ENCODE data around the gene RNLS. TPM values are rescaled to one million over a fixed set of nuclear protein-coding genes. Genes with fewer than 3 reads are reported as not detected.

RNLS gene
- total RNA-seq, 4 donors from 2014 or later, result 7.8 to 37.2 (median 26.2) TPM

DNA sequence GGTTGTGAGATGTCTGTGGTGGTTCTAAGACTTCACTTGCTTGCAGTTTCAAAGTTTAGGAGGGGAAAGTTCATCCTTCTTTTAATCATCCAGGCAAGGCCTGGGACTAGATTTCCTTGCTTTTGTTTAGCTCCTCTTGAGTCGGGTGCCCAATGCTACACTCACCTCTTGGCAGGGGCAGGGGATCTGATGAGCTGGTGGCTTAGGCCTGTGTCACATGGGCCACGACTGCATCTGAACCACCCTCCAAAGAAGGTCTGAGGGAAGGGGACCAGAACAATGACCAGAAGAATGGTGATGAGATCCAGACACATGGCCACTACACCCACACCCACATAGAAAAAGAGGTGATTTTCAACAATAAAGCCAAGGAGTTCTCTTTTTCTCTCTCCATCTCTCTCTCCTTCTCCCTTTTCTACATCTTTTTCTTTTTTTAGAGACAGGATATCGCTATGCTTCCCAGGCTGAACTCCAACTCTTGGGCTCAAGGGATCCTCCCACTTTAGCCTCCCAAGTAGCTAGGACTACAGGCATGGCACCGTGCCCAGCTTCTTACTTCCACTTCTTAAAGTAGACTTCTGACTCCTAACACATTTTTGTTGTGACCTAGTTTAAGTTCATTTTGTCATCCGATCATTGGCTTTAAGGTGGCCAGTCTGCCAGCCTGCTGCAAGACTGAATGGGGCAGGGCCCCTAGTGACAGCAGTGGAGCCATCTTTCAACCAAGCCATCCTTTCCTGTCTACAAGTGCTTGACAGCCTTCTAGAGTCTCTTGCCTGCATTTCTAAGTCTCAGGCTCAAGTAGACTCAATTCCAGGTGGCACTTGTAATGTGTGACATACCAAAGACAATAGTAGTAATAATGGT, 350.9 kb downstream of the RNLS start:
- Histone ChIP-seq H3K27ac (peak overlapping the region; percentile 55 to 89 (median 69)), H3K36me3 (no peaks in the 10 kb centered on the region), H3K9me3 (no peaks in the 10 kb centered on the region), H3K4me3 (no peak overlapping the region), H3K4me1 (peaks cover 0 to 66% (median 18%) of the 10 kb centered on the region in 4 donors), H3K27me3 (no peaks in the 10 kb centered on the region)
- peak in 1 of 2 donors; percentile 13 for TF ChIP-seq EP300 (IDR thresholded peaks at IDR 0.05)
- TF ChIP-seq, protein P1, sequence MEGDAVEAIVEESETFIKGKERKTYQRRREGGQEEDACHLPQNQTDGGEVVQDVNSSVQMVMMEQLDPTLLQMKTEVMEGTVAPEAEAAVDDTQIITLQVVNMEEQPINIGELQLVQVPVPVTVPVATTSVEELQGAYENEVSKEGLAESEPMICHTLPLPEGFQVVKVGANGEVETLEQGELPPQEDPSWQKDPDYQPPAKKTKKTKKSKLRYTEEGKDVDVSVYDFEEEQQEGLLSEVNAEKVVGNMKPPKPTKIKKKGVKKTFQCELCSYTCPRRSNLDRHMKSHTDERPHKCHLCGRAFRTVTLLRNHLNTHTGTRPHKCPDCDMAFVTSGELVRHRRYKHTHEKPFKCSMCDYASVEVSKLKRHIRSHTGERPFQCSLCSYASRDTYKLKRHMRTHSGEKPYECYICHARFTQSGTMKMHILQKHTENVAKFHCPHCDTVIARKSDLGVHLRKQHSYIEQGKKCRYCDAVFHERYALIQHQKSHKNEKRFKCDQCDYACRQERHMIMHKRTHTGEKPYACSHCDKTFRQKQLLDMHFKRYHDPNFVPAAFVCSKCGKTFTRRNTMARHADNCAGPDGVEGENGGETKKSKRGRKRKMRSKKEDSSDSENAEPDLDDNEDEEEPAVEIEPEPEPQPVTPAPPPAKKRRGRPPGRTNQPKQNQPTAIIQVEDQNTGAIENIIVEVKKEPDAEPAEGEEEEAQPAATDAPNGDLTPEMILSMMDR (IDR thresholded peaks at IDR 0.05), result no peak
- no peak for TF ChIP-seq POLR2A (IDR thresholded peaks at IDR 0.05)
- WGBS, 2 donors, result 26 to 30% methylated on average over 5 of the region's 5 CpGs
- DNase-seq (ENCODE audit: low spot score in 2 of 2), result peak; percentile 81 to 84

DNA sequence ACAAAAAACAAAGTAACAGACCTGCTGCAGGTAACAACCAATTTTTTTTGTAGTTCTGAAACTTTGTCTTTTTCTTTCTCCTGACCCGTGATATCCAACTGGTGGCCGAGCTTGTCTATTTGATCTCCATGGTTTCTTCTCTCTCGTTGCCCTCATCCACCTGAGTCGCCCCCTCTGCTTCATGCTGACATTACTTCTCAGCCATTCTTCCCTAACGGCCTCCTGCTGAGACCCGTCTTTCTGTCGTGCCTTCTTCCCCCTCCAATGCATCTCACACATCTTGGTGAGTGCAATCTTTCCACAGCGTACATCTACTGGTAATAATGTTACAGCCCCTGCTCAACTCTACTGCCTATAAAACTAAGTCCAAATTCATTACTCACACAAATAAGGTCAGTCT, 352.9 kb downstream of the RNLS start:
- TF ChIP-seq POLR2A (IDR thresholded peaks at IDR 0.05) (no peak), EP300 (IDR thresholded peaks at IDR 0.05) (no peak)
- TF ChIP-seq, protein P1 (IDR thresholded peaks at IDR 0.05), result no peak
- Histone ChIP-seq H3K9me3 (no peaks in the 10 kb centered on the region), H3K4me1 (peaks cover 0 to 68% (median 19%) of the 10 kb centered on the region in 4 donors), H3K27ac (no peak overlapping the region), H3K27me3 (no peaks in the 10 kb centered on the region), H3K36me3 (no peaks in the 10 kb centered on the region), H3K4me3 (no peak overlapping the region)
- DNase-seq (ENCODE audit: low spot score in 2 of 2), result no peak
- WGBS, 2 donors, result 79 to 96% methylated on average over 8 of the region's 8 CpGs

DNA sequence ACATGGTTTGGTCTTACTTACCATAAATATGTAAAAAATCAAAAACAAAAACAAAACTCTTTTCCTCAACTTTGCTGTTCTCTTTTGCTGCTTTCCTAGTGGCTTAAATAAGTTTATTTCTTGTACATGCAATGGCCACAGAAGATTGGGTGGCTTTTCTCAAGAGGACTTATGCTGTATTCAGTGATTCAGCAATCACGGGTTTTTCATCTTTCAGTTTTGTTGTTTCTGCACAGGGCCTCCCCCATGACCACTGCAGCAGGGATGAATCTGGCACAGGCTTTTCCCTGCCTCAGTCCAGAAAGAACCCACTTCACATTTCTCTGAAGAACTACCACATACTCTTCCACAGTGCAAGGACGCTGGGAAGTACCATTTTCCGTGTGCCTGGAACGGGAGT, 355.0 kb downstream of the RNLS start:
- no peak overlapping the region for H3K4me3 ChIP-seq
- H3K4me1 ChIP-seq, result peaks cover 0 to 51% (median 14%) of the 10 kb centered on the region in 4 donors
- H3K27ac ChIP-seq, result peak overlapping the region; percentile 16 to 78 (median 51)
- H3K36me3 ChIP-seq, result no peaks in the 10 kb centered on the region
- WGBS, 2 donors, result 83% methylated on average over 4 of the region's 4 CpGs
- no peak for TF ChIP-seq POLR2A (IDR thresholded peaks at IDR 0.05)
- TF ChIP-seq EP300 (IDR thresholded peaks at IDR 0.05), result no peak
- TF ChIP-seq, protein P1 (IDR thresholded peaks at IDR 0.05), result no peak
- DNase-seq (ENCODE audit: low spot score in 2 of 2), result no peak
- H3K9me3 ChIP-seq, result no peaks in the 10 kb centered on the region
- H3K27me3 ChIP-seq, result no peaks in the 10 kb centered on the region

DNA sequence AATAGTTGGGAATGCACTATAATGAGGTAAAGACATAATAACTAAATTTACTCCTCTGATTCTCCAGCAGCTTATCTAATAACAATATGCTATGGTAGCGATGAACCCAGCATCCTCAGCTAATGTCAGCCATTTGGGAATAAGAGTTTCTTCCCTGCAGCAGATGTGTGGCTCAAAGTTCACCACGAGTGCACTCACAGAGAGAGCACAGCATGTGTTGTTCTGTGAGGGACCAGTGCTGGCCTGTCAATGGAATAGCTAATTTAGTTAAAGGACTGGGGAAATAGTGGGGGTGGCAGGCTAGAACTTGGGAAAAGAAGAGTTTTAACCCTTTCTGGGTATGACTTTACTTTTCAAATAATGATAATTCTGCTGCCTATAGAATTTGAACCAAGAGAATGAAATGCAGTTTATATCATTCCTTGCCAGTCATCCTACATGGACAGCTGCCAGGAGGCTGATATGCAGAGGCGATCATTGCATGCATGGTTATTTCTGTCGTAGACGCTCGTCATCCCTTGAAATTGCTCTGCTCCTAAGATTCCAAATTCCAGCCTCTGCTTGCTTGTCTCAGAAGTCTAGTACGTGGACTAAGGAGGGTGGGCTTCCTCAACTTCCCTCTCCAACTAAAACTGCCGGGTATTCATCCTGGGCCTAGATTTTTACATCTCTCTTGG, 355.6 kb downstream of the RNLS start:
- peaks cover 0 to 45% (median 14%) of the 10 kb centered on the region in 4 donors for H3K4me1 ChIP-seq
- H3K4me3 ChIP-seq, result no peak overlapping the region
- TF ChIP-seq, protein P1 (IDR thresholded peaks at IDR 0.05), result no peak
- TF ChIP-seq POLR2A (IDR thresholded peaks at IDR 0.05) (no peak), EP300 (IDR thresholded peaks at IDR 0.05) (peak in 1 of 2 donors; percentile 54)
- DNase-seq (ENCODE audit: low spot score in 2 of 2), result peak; percentile 23 to 34
- no peaks in the 10 kb centered on the region for H3K27me3 ChIP-seq
- H3K27ac ChIP-seq, result peak overlapping the region; percentile 16 to 78 (median 51)
- WGBS, 2 donors, result 38 to 41% methylated on average over 8 of the region's 8 CpGs
- no peaks in the 10 kb centered on the region for H3K36me3 ChIP-seq
- no peaks in the 10 kb centered on the region for H3K9me3 ChIP-seq

DNA sequence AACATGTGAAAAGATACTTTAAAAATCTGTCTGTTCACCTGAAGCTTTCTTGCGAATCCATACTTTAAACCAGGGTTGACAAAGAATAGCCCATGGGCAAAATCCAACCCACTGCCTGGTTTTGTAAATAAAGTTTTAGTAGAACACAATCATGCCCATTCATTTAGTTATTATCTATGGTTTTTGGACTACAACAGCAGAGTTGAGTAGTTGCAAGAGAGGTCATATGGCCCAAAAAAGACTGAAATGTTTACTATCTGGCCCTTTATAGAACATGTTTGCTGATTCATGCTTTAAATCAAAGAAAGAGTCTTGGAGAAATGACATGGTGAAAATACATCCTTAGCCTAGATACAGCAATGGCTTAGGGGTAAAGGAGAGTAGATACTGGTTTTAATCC, 356.2 kb downstream of the RNLS start:
- H3K36me3 ChIP-seq, result no peaks in the 10 kb centered on the region
- no peak for DNase-seq (ENCODE audit: low spot score in 2 of 2)
- no peaks in the 10 kb centered on the region for H3K9me3 ChIP-seq
- WGBS, 2 donors, result 67 to 76% methylated on average over 1 of the region's 1 CpG
- no peaks in the 10 kb centered on the region for H3K27me3 ChIP-seq
- TF ChIP-seq, protein P1 (IDR thresholded peaks at IDR 0.05), result no peak
- peak overlapping the region in 2 of 4 donors; percentile 65 to 78 for H3K27ac ChIP-seq
- H3K4me3 ChIP-seq, result no peak overlapping the region
- H3K4me1 ChIP-seq, result peaks cover 0 to 39% (median 8%) of the 10 kb centered on the region in 4 donors

Measured in tibial nerve (tissue), 4 donors.